22Rv1 (cell line): ENCODE results near the gene CFAP54.
A peak's percentile ranks its signal among the peaks of the same experiment; 100 is the strongest.
"Not testable (repeated sequence)": the region's sequence is repeated elsewhere in the genome, so short reads cannot be mapped to it uniquely, and the experiment has no call there.

Experiments
- H3K27ac ChIP-seq: fragments of 450-650 bp; 2 replicates; pipeline ENCODE4 v1.5.1; 2017
- CTCF ChIP-seq: fragments of 450-650 bp; IDR thresholded peaks from 2 replicates; pipeline ENCODE4 v1.5.1; 2017; ENCODE audit warnings: mild to moderate bottlenecking
- ZFX ChIP-seq: fragments of 450-650 bp; IDR thresholded peaks from 2 replicates; pipeline ENCODE4 v1.6.1; 2017; ENCODE audit warnings: antibody characterized with exemption, borderline replicate concordance

The CFAP54 gene

GRCh38 chr12:96590970-96591369 is 101.6 kb downstream of the CFAP54 start:
- TF ChIP-seq CTCF (no peak), ZFX (no peak)
- no peak overlapping the region for H3K27ac ChIP-seq

GRCh38 chr12:96604374-96604773 is 115.0 kb downstream of the CFAP54 start:
- H3K27ac ChIP-seq, result not testable (repeated sequence)
- TF ChIP-seq CTCF, result 0 out of 2 replicates have a peak, but pooled peaks have one; percentile 4

- H3K27ac ChIP-seq, result no peak overlapping the region
- no peak for TF ChIP-seq ZFX
These were observed 116.3 kb downstream of the CFAP54 start for GRCh38 chr12:96605684-96606083.

- H3K27ac ChIP-seq, result no peak overlapping the region
- TF ChIP-seq ZFX, result no peak
- no peak for TF ChIP-seq CTCF
These were observed 116.8 kb downstream of the CFAP54 start for GRCh38 chr12:96606134-96606533.

- H3K27ac ChIP-seq, result no peak overlapping the region
- TF ChIP-seq ZFX (no peak), CTCF (no peak)
These were observed 117.3 kb downstream of the CFAP54 start for GRCh38 chr12:96606644-96607043.

GRCh38 chr12:96617178-96617577 is 127.8 kb downstream of the CFAP54 start:
- peak; percentile 36 for TF ChIP-seq CTCF
- TF ChIP-seq ZFX, result no peak
- no peak overlapping the region for H3K27ac ChIP-seq

GRCh38 chr12:96623155-96623554 is 133.8 kb downstream of the CFAP54 start:
- TF ChIP-seq ZFX (no peak), CTCF (no peak)
- no peak overlapping the region for H3K27ac ChIP-seq

- TF ChIP-seq ZFX (no peak), CTCF (no peak)
- no peak overlapping the region for H3K27ac ChIP-seq
These were observed 134.4 kb downstream of the CFAP54 start for GRCh38 chr12:96623656-96624217.
